ENCODE results near the gene SPATC1L. TPM values are rescaled to one million over a fixed set of nuclear protein-coding genes. Genes with fewer than 3 reads are reported as not detected.

SPATC1L gene
- total and polyA plus RNA-seq, 2 of the 8 experiments (the other 6 are each of a cell fraction or from before 2014, with no cell fraction given), result 24.9 to 50.0 TPM

GRCh38 chr21:46148106-46148505 lies 36.2 kb downstream of the SPATC1L start:
- no peaks in the 10 kb centered on the region for H3K79me1 ChIP-seq (ENCODE audit: low read depth, low read length)
- no peak overlapping the region for H2BK20ac ChIP-seq (ENCODE audit: low read length)
- no peak overlapping the region for H2BK5ac ChIP-seq (ENCODE audit: low read depth, low read length)
- H3K18ac ChIP-seq (ENCODE audit: extremely low read depth, low read length), result no peak overlapping the region
- H2BK12ac ChIP-seq (ENCODE audit: low read depth, low read length), result no peak overlapping the region
- H3K23me2 ChIP-seq (ENCODE audit: low read depth, low read length), result no peaks in the 10 kb centered on the region
- no peak overlapping the region for H3K23ac ChIP-seq (ENCODE audit: insufficient read length)
- TF ChIP-seq POLR2A (IDR thresholded peaks at IDR 0.05; ENCODE audit: control extremely low read depth in 1 of 2, low read depth in 2 of 2, low read length in 2 of 2) (no peak), EGR1 (IDR thresholded peaks at IDR 0.05; ENCODE audit: borderline replicate concordance, low read depth, low read length) (no peak), BACH1 (IDR thresholded peaks at IDR 0.05; ENCODE audit: low read length) (no peak), CBX8 (IDR thresholded peaks at IDR 0.05; ENCODE audit: borderline replicate concordance, low read depth, low read length) (no peak), HDAC6 (IDR thresholded peaks at IDR 0.05; ENCODE audit: low read depth, low read length) (no peak)
- TF ChIP-seq, protein P1, sequence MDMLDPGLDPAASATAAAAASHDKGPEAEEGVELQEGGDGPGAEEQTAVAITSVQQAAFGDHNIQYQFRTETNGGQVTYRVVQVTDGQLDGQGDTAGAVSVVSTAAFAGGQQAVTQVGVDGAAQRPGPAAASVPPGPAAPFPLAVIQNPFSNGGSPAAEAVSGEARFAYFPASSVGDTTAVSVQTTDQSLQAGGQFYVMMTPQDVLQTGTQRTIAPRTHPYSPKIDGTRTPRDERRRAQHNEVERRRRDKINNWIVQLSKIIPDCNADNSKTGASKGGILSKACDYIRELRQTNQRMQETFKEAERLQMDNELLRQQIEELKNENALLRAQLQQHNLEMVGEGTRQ (IDR thresholded peaks at IDR 0.05; ENCODE audit: low read length), result no peak
- H4K5ac ChIP-seq (ENCODE audit: insufficient read length, low read depth, low read length), result no peak overlapping the region
- H3K9ac ChIP-seq (replicated peaks in 1 of 4; ENCODE audit: extremely low read depth in 1 of 4, low read depth in 3 of 4, low read length in 3 of 4), result no peak overlapping the region
- WGBS, 2 experiments (ENCODE audit: extremely low coverage in 1 of 2, insufficient coverage in 1 of 2, insufficient read length in 1 of 2, insufficient replicate concordance in 2 of 2, low coverage in 1 of 2, low lambda C conversion rate in 2 of 2, missing lambda C conversion rate in 1 of 2), result 88% methylated on average over 11 of the region's 11 CpGs; no CpG with 5 or more reads in 1 of the 2 experiments
- no peak overlapping the region for H3K4me3 ChIP-seq (ENCODE audit: extremely low read depth in 1 of 4, insufficient read depth in 2 of 4, low read depth in 3 of 4, low read length in 4 of 4)
- POLR2A ChIA-PET (ENCODE audit: partially characterized antibody), result no interaction called here
- peaks cover 0 to 6% of the 10 kb centered on the region in 2 experiments; a peak in 1 of 4 replicates for H3K9me3 ChIP-seq (ENCODE audit: insufficient read depth in 2 of 2, low read depth in 1 of 2, low read length in 1 of 2)
- no peak overlapping the region for H3K4ac ChIP-seq (replicated peaks; ENCODE audit: insufficient read length, low read depth, low read length)
- CTCF ChIA-PET (ENCODE audit: partially characterized antibody), result interaction anchor here (0.7 to 1.9 kb wide), 5 partner anchors 11 to 98 kb away, joined by 3 to 6 read pairs (median 4); no protein-coding TSS in a partner anchor
- H3K4me2 ChIP-seq (ENCODE audit: insufficient read depth in 1 of 2, low read depth in 2 of 2, low read length in 2 of 2), result no peak overlapping the region
- peak overlapping the region; percentile 86; the same call in 1 of the 2 replicates for H2AK5ac ChIP-seq (ENCODE audit: low read depth, low read length)
- H3K36me3 ChIP-seq (ENCODE audit: control insufficient read depth in 2 of 4, insufficient read depth in 4 of 4, low read length in 3 of 4), result no peaks in the 10 kb centered on the region; a peak in 1 of 8 replicates
- no peaks in the 10 kb centered on the region; a peak in 2 of 7 replicates for H3K27me3 ChIP-seq (replicated peaks in 1 of 4; ENCODE audit: control insufficient read depth in 3 of 4, extremely low read depth in 1 of 4, insufficient read depth in 3 of 4, low read length in 3 of 4)
- FAIRE-seq (no peak), DNase-seq (ENCODE audit: low read depth in 1 of 2, low spot score in 2 of 2) (no peak)
- no peak overlapping the region for H2BK15ac ChIP-seq (ENCODE audit: low read length)
- H3K4me1 ChIP-seq (replicated peaks in 1 of 4; ENCODE audit: control insufficient read depth in 3 of 4, insufficient read depth in 4 of 4, low read length in 3 of 4), result peaks cover 0 to 16% (median 9%) of the 10 kb centered on the region in 4 experiments; a peak in 5 of 7 replicates
- no peak overlapping the region for H2AFZ ChIP-seq (ENCODE audit: low read length)
- H3K27ac ChIP-seq (ENCODE audit: low read depth, low read length), result no peak overlapping the region
- no peak overlapping the region for H4K8ac ChIP-seq (ENCODE audit: extremely low read depth, insufficient read depth, low read length)
- no peak overlapping the region for H3K56ac ChIP-seq (replicated peaks; ENCODE audit: insufficient read length, low read depth, low read length)
- no peak overlapping the region for H4K91ac ChIP-seq (replicated peaks; ENCODE audit: insufficient read length, low read length)
- H3K79me2 ChIP-seq (ENCODE audit: control insufficient read depth in 1 of 2, insufficient read depth in 2 of 2, low read length in 2 of 2), result no peaks in the 10 kb centered on the region
- no peak overlapping the region for H2BK120ac ChIP-seq (replicated peaks; ENCODE audit: low read depth, low read length)
- no peaks in the 10 kb centered on the region for H4K20me1 ChIP-seq (replicated peaks in 1 of 2; ENCODE audit: control insufficient read depth in 1 of 2, insufficient read depth in 2 of 2, low read length in 2 of 2)
- H3K14ac ChIP-seq (ENCODE audit: insufficient read length), result no peak overlapping the region
